HCT116 (cell line): Measurements from ENCODE around the gene SLC8A1. TPM values are rescaled to one million over a fixed set of nuclear protein-coding genes. Genes with fewer than 3 reads are reported as not detected.

Experiments used
- ATAC-seq: fragments of 200-7000 bp; cut with Tn5 transposase; 2 replicates; pipeline ENCODE4 v1.9.1; 2020; ENCODE audit warnings: mild to moderate bottlenecking, moderate library complexity
- BruUV-seq: library from RNA; stranded (reverse); fragments of 400-500 nt; replicated peaks from 2 replicates; lab custom pipeline; 2021; lab: Mats Ljungman, UMichigan
- CTCF ChIA-PET: fragments of 300-600 bp; sonication (Branson Sonifier 250); formaldehyde crosslinking; loops from one replicate; lab custom pipeline; 2021; ENCODE audit warnings: antibody characterized with exemption; lab: Charles Lee
- POLR2A ChIA-PET: fragments of 300-600, 350-600 bp; sonication (Branson Sonifier 250); formaldehyde crosslinking; loops from one replicate; lab custom pipeline; 2021; ENCODE audit warnings: antibody characterized with exemption; lab: Charles Lee
- RAD21 ChIA-PET, 2 experiments: fragments of 300-600 bp; sonication (Branson Sonifier 250); formaldehyde crosslinking; loops; one replicate each; lab custom pipeline; 2023; ENCODE audit warnings: low total read pairs in 2 of 2; ENCODE audit not compliant: uncharacterized antibody in 2 of 2, unreplicated experiment in 2 of 2, low non-redundant PET in 1 of 2; lab: Charles Lee
- DNase-seq: peaks from one replicate; pipeline ENCODE4 v3.0.0-alpha.2; 2010; ENCODE audit warnings: low read depth, low spot score
- H2AFZ ChIP-seq: fragments of 200-600 bp; shearing (Covaris generic), sonication (generic); 2 replicates; pipeline ENCODE4 v1.6.1; 2017; ENCODE audit warnings: low read depth, mixed run types, mixed read lengths, antibody characterized with exemption, low read length; ENCODE audit not compliant: poor library complexity, severe bottlenecking
- H3K27ac ChIP-seq: 2 replicates; pipeline ENCODE4 v1.5.1; 2012; ENCODE audit warnings: low read depth, low read length
- H3K27me3 ChIP-seq: fragments of 200-600 bp; sonication (generic); 2 replicates; pipeline ENCODE4 v1.6.1; 2016; ENCODE audit warnings: mixed run types, low read length, mixed read lengths; ENCODE audit not compliant: insufficient read depth
- H3K36me3 ChIP-seq, 2 experiments: fragments of 200-500 bp in 1 of 2; fragments of 200-600 bp in 1 of 2; sonication (Bioruptor generic) in 1 of 2; sonication (generic) in 1 of 2; 2 replicates each; pipeline versions ENCODE4 v1.5.1 to v1.6.1; 2014 to 2016; ENCODE audit warnings: low read length in 2 of 2, inconsistent platforms in 1 of 2, mixed read lengths in 1 of 2, mixed run types in 1 of 2; ENCODE audit not compliant: insufficient read depth in 2 of 2, control insufficient read depth in 1 of 2
- H3K4me1 ChIP-seq, 2 experiments: fragments of 200-600 bp in 1 of 2; sonication (generic) in 1 of 2; 2 replicates each; pipeline versions ENCODE4 v1.5.1 to v1.6.1; 2012 to 2017; ENCODE audit warnings: low read length in 2 of 2, inconsistent platforms in 1 of 2, mild to moderate bottlenecking in 1 of 2, mixed read lengths in 1 of 2, mixed run types in 1 of 2, moderate library complexity in 1 of 2; ENCODE audit not compliant: insufficient read depth in 2 of 2, control insufficient read depth in 1 of 2
- H3K4me2 ChIP-seq: fragments of 200-600 bp; sonication (generic); 2 replicates; pipeline ENCODE4 v1.6.1; 2017; ENCODE audit warnings: mixed run types, low read length, mixed read lengths
- H3K4me3 ChIP-seq, 2 experiments: fragments of 200-600 bp in 1 of 2; sonication (generic) in 1 of 2; replicated peaks in 1 of 2; 2 replicates each; pipeline ENCODE4 v1.5.1; 2011 to 2016; ENCODE audit warnings: low read length in 2 of 2, control low read depth in 1 of 2, low read depth in 1 of 2, mild to moderate bottlenecking in 1 of 2, mixed read lengths in 1 of 2, mixed run types in 1 of 2
- H3K79me2 ChIP-seq: fragments of 200-600 bp; sonication (generic); 2 replicates; pipeline ENCODE4 v1.6.1; 2017; ENCODE audit warnings: mild to moderate bottlenecking, mixed run types, low read length, moderate library complexity, mixed read lengths; ENCODE audit not compliant: insufficient read depth
- H3K9ac ChIP-seq: fragments of 200-600 bp; sonication (generic); 2 replicates; pipeline ENCODE4 v1.6.1; 2016; ENCODE audit warnings: low read length, mixed read lengths
- H3K9me2 ChIP-seq: fragments of 200-600 bp; sonication (generic), shearing (Covaris generic); 2 replicates; pipeline ENCODE4 v1.6.1; 2017; ENCODE audit warnings: mixed run types, mild to moderate bottlenecking, moderate library complexity; ENCODE audit not compliant: insufficient read depth
- H3K9me3 ChIP-seq, 2 experiments: fragments of 200-500 bp in 1 of 2; fragments of 200-600 bp in 1 of 2; sonication (Bioruptor generic) in 1 of 2; sonication (generic) in 1 of 2; 2 replicates each; pipeline ENCODE4 v1.6.1; 2014 to 2017; ENCODE audit warnings: low read length in 2 of 2, mixed read lengths in 2 of 2, inconsistent platforms in 1 of 2, low read depth in 1 of 2, mild to moderate bottlenecking in 1 of 2, mixed run types in 1 of 2, moderate library complexity in 1 of 2; ENCODE audit not compliant: control insufficient read depth in 1 of 2, insufficient read depth in 1 of 2
- H4K20me1 ChIP-seq: fragments of 200-600 bp; sonication (generic), shearing (Covaris generic); 2 replicates; pipeline ENCODE4 v1.6.1; 2017; ENCODE audit warnings: mixed run types, mild to moderate bottlenecking, moderate library complexity; ENCODE audit not compliant: insufficient read depth
- EGR1 ChIP-seq: IDR thresholded peaks from 2 replicates; pipeline ENCODE4 v1.6.1; 2012; ENCODE audit warnings: low read depth
- ELF1 ChIP-seq: IDR thresholded peaks from 2 replicates; pipeline ENCODE4 v1.6.1; 2012; ENCODE audit warnings: low read depth, borderline replicate concordance
- POLR2A ChIP-seq: IDR thresholded peaks from 2 replicates; pipeline ENCODE4 v1.7.0; 2011; ENCODE audit warnings: borderline replicate concordance; ENCODE audit not compliant: insufficient read depth, insufficient read length; ENCODE audit errors: extremely low read depth
- RAD21 ChIP-seq: IDR thresholded peaks from 2 replicates; pipeline ENCODE4 v1.6.1; 2012; ENCODE audit warnings: low read depth, mild to moderate bottlenecking
- SP1 ChIP-seq: IDR thresholded peaks from 2 replicates; pipeline ENCODE4 v1.6.1; 2012; ENCODE audit warnings: low read depth
- SRF ChIP-seq: IDR thresholded peaks from 2 replicates; pipeline ENCODE4 v1.6.1; 2012; ENCODE audit warnings: low read depth
- TCF7L2 ChIP-seq: IDR thresholded peaks from 2 replicates; pipeline ENCODE4 v1.7.0; 2011; ENCODE audit warnings: borderline replicate concordance, inconsistent platforms; ENCODE audit not compliant: insufficient read depth, insufficient read length; ENCODE audit errors: extremely low read depth
- YY1 ChIP-seq: IDR thresholded peaks from 2 replicates; pipeline ENCODE4 v1.6.1; 2011; ENCODE audit warnings: low read length, low read depth, moderate library complexity, mild to moderate bottlenecking; ENCODE audit not compliant: insufficient replicate concordance; ENCODE audit errors: extremely low read depth
- intact Hi-C: fragments of 100-400 bp; cut with micrococcal nuclease; formaldehyde crosslinking; loops from 2 replicates; pipeline ENCODE4 v1.10.0; 2022
- total RNA-seq: library from RNA; stranded (reverse); gene quantifications from one replicate; pipeline ENCODE4 v1.2.1, GENCODE V29; 2021; ENCODE audit not compliant: unreplicated experiment
- TF ChIP-seq, protein P1 (sequence below): IDR thresholded peaks from 2 replicates; pipeline ENCODE4 v1.6.1; 2012

The SLC8A1 gene
- total RNA-seq, 1 experiment from 2014 or later: 0.07 TPM

DNA sequence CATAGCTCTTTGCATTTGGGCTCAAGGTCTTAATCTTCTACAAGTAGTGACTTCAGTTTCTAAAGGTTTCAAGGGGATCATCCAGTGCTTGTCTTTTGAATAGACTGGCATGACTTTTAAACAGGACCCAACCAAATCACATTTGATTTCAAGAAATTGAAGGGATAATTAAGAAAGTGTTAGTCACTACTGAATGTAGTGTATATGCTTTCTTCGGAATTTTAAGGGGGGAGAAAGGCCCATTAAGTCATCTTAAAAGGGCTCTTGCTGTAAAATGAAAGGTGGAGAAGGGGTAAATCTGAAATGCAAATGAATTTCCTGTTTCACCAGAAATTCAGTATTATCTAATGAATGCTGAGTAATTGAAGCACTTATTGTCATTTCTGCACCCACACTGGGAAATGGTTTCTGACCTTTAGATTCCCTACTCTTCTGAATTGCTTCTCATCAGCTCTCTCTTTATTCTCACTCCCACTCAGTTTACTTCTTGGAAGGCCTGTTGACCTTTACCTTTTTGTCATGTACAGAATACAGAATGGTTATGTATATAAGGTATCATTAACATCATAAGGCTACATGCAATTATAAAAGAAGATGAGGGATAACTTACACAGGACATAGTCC is 241.4 kb downstream of the SLC8A1 start:
- H3K9me2 ChIP-seq: no peaks in the 10 kb centered on the region
- no peak overlapping the region for H3K4me2 ChIP-seq
- intact Hi-C loops: no loop called here
- no peaks in the 10 kb centered on the region for H3K9me3 ChIP-seq
- no peak for ATAC-seq
- no peak overlapping the region for H2AFZ ChIP-seq
- H3K79me2 ChIP-seq: no peaks in the 10 kb centered on the region
- DNase-seq: no peak
- ChIA-PET POLR2A (no interaction called here), RAD21 (no interaction called here), CTCF (no interaction called here)
- no peak overlapping the region for H3K9ac ChIP-seq
- no peaks in the 10 kb centered on the region for H4K20me1 ChIP-seq
- no peaks in the 10 kb centered on the region for H3K36me3 ChIP-seq
- BruUV-seq: no TSS peak
- H3K27me3 ChIP-seq: peaks cover 7% of the 10 kb centered on the region
- H3K27ac ChIP-seq: no peak overlapping the region
- TF ChIP-seq RAD21: no peak
- TF ChIP-seq SP1: no peak
- TF ChIP-seq SRF: no peak
- TF ChIP-seq EGR1: no peak
- no peak for TF ChIP-seq ELF1
- TF ChIP-seq POLR2A: no peak
- TF ChIP-seq YY1: no peak
- no peaks in the 10 kb centered on the region for H3K4me1 ChIP-seq
- H3K4me3 ChIP-seq: no peak overlapping the region

DNA sequence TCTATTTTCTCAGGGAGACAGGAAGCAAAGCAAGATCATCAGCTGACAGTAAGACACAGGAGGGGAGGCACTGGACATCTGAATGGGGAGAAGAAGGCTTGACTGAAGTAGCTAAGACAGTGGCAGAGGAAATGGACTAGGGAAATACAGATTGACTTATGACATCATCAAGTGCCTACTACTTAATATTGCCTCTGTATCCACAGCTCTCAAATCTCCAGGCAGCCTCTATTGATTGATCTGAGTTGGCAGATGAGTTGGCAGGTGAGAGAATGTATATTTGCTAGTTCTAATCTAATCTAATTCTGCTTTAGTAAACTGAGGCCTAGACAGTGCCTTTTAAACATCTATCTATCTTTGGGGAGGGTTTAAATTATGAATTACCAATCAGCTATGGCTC is 242.1 kb downstream of the SLC8A1 start:
- no peak overlapping the region for H3K4me2 ChIP-seq
- ChIA-PET RAD21 (no interaction called here), POLR2A (no interaction called here), CTCF (no interaction called here)
- H3K4me1 ChIP-seq: no peaks in the 10 kb centered on the region
- H4K20me1 ChIP-seq: no peaks in the 10 kb centered on the region; the same call in 1 of the 2 replicates
- H2AFZ ChIP-seq: no peak overlapping the region
- no peaks in the 10 kb centered on the region for H3K36me3 ChIP-seq
- TF ChIP-seq, protein P1, sequence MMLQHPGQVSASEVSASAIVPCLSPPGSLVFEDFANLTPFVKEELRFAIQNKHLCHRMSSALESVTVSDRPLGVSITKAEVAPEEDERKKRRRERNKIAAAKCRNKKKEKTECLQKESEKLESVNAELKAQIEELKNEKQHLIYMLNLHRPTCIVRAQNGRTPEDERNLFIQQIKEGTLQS: no peak
- TF ChIP-seq TCF7L2: no peak
- intact Hi-C loops: no loop called here
- ATAC-seq (no peak), DNase-seq (no peak)
- no peak overlapping the region for H3K27ac ChIP-seq
- H3K27me3 ChIP-seq: peaks cover 7% of the 10 kb centered on the region
- no peak overlapping the region for H3K4me3 ChIP-seq
- no TSS peak for BruUV-seq
- no peaks in the 10 kb centered on the region for H3K9me2 ChIP-seq
- no peaks in the 10 kb centered on the region for H3K9me3 ChIP-seq
- no peaks in the 10 kb centered on the region for H3K79me2 ChIP-seq
- no peak overlapping the region for H3K9ac ChIP-seq
